Measurements from ENCODE around the gene KRT36. TPM values are rescaled to one million over a fixed set of nuclear protein-coding genes. Genes with fewer than 3 reads are reported as not detected.

Gene KRT36
- total and polyA plus RNA-seq, 2 experiments from 2014 or later = not detected

- H3K27ac Mint-ChIP-seq = no peak overlapping the region
- H3K9me3 Mint-ChIP-seq = peaks cover 19% of the 10 kb centered on the region; the same call in 2 of the 3 replicates
- peaks cover 4% of the 10 kb centered on the region for H3K27me3 Mint-ChIP-seq (ENCODE audit: insufficient read depth, low read depth, poor library complexity)
- peaks cover 2% of the 10 kb centered on the region; the same call in 1 of the 3 replicates for H3K36me3 Mint-ChIP-seq (ENCODE audit: low read depth)
- H2AFZ ChIP-seq = no peak overlapping the region
- no peak overlapping the region for H3K4me2 ChIP-seq
- no peak for TF ChIP-seq STAT1 (IDR thresholded peaks at IDR 0.05; ENCODE audit: unreplicated experiment)
- TF ChIP-seq CTCF (conservative IDR thresholded peaks at IDR 0.05; ENCODE audit: low read depth in 2 of 2) = no peak
- no peak for TF ChIP-seq EZH2phosphoT487 (IDR thresholded peaks at IDR 0.05; ENCODE audit: unreplicated experiment)
- no peak for TF ChIP-seq ETS1 (IDR thresholded peaks at IDR 0.05)
- DNase-seq (ENCODE audit: low spot score) (no peak), ATAC-seq (no peak)
- no peaks in the 10 kb centered on the region for H3K4me1 Mint-ChIP-seq
- H3K9me2 ChIP-seq (ENCODE audit: insufficient read depth) = no peaks in the 10 kb centered on the region
- H4K20me1 ChIP-seq (replicated peaks; ENCODE audit: insufficient read depth) = no peaks in the 10 kb centered on the region
- H3K79me2 ChIP-seq (replicated peaks; ENCODE audit: insufficient read depth) = no peaks in the 10 kb centered on the region
- H3K4me1 ChIP-seq (ENCODE audit: insufficient read depth) = no peaks in the 10 kb centered on the region
- H3K36me3 ChIP-seq (ENCODE audit: insufficient read depth) = no peaks in the 10 kb centered on the region; the same call in 1 of the 2 replicates
- no peak overlapping the region for H3K4me3 ChIP-seq
- H3K27ac ChIP-seq (ENCODE audit: low read depth) = no peak overlapping the region
- no peaks in the 10 kb centered on the region for H3F3A ChIP-seq (replicated peaks; ENCODE audit: low read depth)
- no peaks in the 10 kb centered on the region for H3K27me3 ChIP-seq (ENCODE audit: insufficient read depth)
- H3K4me3 Mint-ChIP-seq = no peak overlapping the region
These were observed 40.7 kb downstream of the KRT36 start for GRCh38 chr17:41449008-41449407.

- H3K9me2 ChIP-seq (ENCODE audit: insufficient read depth) = 0 out of 2 replicates have a peak, but pooled peaks cover 1% of the 10 kb centered on the region
- no peaks in the 10 kb centered on the region; the same call in 1 of the 2 replicates for H3K36me3 ChIP-seq (ENCODE audit: insufficient read depth)
- no peaks in the 10 kb centered on the region for H4K20me1 ChIP-seq (replicated peaks; ENCODE audit: insufficient read depth)
- H3F3A ChIP-seq (replicated peaks; ENCODE audit: low read depth) = no peaks in the 10 kb centered on the region
- no peak overlapping the region for H3K4me2 ChIP-seq
- H3K27me3 ChIP-seq (ENCODE audit: insufficient read depth) = no peaks in the 10 kb centered on the region
- no peak overlapping the region for H3K27ac Mint-ChIP-seq
- ATAC-seq (no peak), DNase-seq (ENCODE audit: low spot score) (no peak)
- H2AFZ ChIP-seq = no peak overlapping the region
- H3K4me3 ChIP-seq = no peak overlapping the region
- no peak overlapping the region for H3K27ac ChIP-seq (ENCODE audit: low read depth)
- H3K27me3 Mint-ChIP-seq (ENCODE audit: insufficient read depth, low read depth, poor library complexity) = peaks cover 4% of the 10 kb centered on the region
- H3K4me3 Mint-ChIP-seq = no peak overlapping the region
- H3K9me3 Mint-ChIP-seq = peaks cover 19% of the 10 kb centered on the region; the same call in 2 of the 3 replicates
- peaks cover 2% of the 10 kb centered on the region; the same call in 1 of the 3 replicates for H3K36me3 Mint-ChIP-seq (ENCODE audit: low read depth)
- no peaks in the 10 kb centered on the region for H3K79me2 ChIP-seq (replicated peaks; ENCODE audit: insufficient read depth)
- no peaks in the 10 kb centered on the region for H3K4me1 Mint-ChIP-seq
- no peaks in the 10 kb centered on the region for H3K4me1 ChIP-seq (ENCODE audit: insufficient read depth)
- no peak for TF ChIP-seq POLR2AphosphoS5 (IDR thresholded peaks at IDR 0.05; ENCODE audit: low read depth)
- no peak for TF ChIP-seq EZH2phosphoT487 (IDR thresholded peaks at IDR 0.05; ENCODE audit: unreplicated experiment)
- TF ChIP-seq CTCF (conservative IDR thresholded peaks at IDR 0.05; ENCODE audit: low read depth in 2 of 2) = no peak
- no peak for TF ChIP-seq STAT1 (IDR thresholded peaks at IDR 0.05; ENCODE audit: unreplicated experiment)
- TF ChIP-seq CREB1 (CRISPR knock-in tag; IDR thresholded peaks at IDR 0.05; ENCODE audit: low read depth) = no peak
- TF ChIP-seq ZNF331 (CRISPR knock-in tag; IDR thresholded peaks at IDR 0.05; ENCODE audit: low read depth) = no peak
- TF ChIP-seq JUNB (IDR thresholded peaks at IDR 0.05; ENCODE audit: unreplicated experiment) = no peak
- no peak for TF ChIP-seq NANOG (IDR thresholded peaks at IDR 0.05; ENCODE audit: borderline replicate concordance)
- TF ChIP-seq REST (IDR thresholded peaks at IDR 0.05; ENCODE audit: unreplicated experiment) = no peak
- TF ChIP-seq ZNF114 (CRISPR knock-in tag; IDR thresholded peaks at IDR 0.05) = no peak
- no peak for TF ChIP-seq EZH2 (IDR thresholded peaks at IDR 0.05; ENCODE audit: low read depth, unreplicated experiment)
- TF ChIP-seq ETS1 (IDR thresholded peaks at IDR 0.05) = no peak
These were observed 41.2 kb downstream of the KRT36 start for GRCh38 chr17:41448506-41448905.
